HEK293T (cell line): Measurements from ENCODE around the gene VAMP2.

Source experiments
- CTCF ChIA-PET: fragments of 350-600 bp; formaldehyde crosslinking; extraction: SDS; loops from one replicate; lab custom pipeline; 2021; ENCODE audit warnings: antibody characterized with exemption, inconsistent platforms; lab: Yijun Ruan, JAX
- POLR2A ChIA-PET: fragments of 350-600 bp; formaldehyde crosslinking; extraction: SDS; loops from one replicate; lab custom pipeline; 2020; ENCODE audit warnings: antibody characterized with exemption, inconsistent platforms; lab: Yijun Ruan, JAX
- DNase-seq: peaks from one replicate; pipeline ENCODE4 v3.0.0; 2012; ENCODE audit warnings: mixed read lengths; ENCODE audit errors: extremely low spot score
- ARNT ChIP-seq: fragments of 450-650 bp; IDR thresholded peaks from 2 replicates; pipeline ENCODE4 v1.6.1; 2017; ENCODE audit warnings: mild to moderate bottlenecking
- BHLHE40 ChIP-seq: fragments of 450-650 bp; IDR thresholded peaks from 2 replicates; pipeline ENCODE4 v1.6.1; 2016; ENCODE audit warnings: mild to moderate bottlenecking, moderate library complexity, borderline replicate concordance
- CTBP1 ChIP-seq: fragments of 450-650 bp; IDR thresholded peaks from 2 replicates; pipeline ENCODE4 v1.6.1; 2016; ENCODE audit warnings: borderline replicate concordance
- ELF4 ChIP-seq: fragments of 450-650 bp; IDR thresholded peaks from 2 replicates; pipeline ENCODE4 v1.6.1; 2017; ENCODE audit warnings: antibody characterized with exemption
- FOXA1 ChIP-seq: fragments of 450-650 bp; IDR thresholded peaks from 2 replicates; pipeline ENCODE4 v1.6.1; 2016; ENCODE audit warnings: mild to moderate bottlenecking
- FOXK2 ChIP-seq: fragments of 450-650 bp; IDR thresholded peaks from 2 replicates; pipeline ENCODE4 v1.6.1; 2016; ENCODE audit warnings: mild to moderate bottlenecking
- FOXM1 ChIP-seq: fragments of 450-650 bp; IDR thresholded peaks from 2 replicates; pipeline ENCODE4 v1.6.1; 2017; ENCODE audit warnings: mild to moderate bottlenecking, borderline replicate concordance
- HDGF ChIP-seq: fragments of 450-650 bp; IDR thresholded peaks from 2 replicates; pipeline ENCODE4 v1.6.1; 2017; ENCODE audit warnings: antibody characterized with exemption, borderline replicate concordance
- L3MBTL2 ChIP-seq: fragments of 450-650 bp; conservative IDR thresholded peaks from 2 replicates; pipeline ENCODE4 v1.6.1; 2016; ENCODE audit warnings: mild to moderate bottlenecking
- LEF1 ChIP-seq: fragments of 450-650 bp; IDR thresholded peaks from 2 replicates; pipeline ENCODE4 v1.6.1; 2017; ENCODE audit warnings: mild to moderate bottlenecking, borderline replicate concordance
- NFRKB ChIP-seq: fragments of 450-650 bp; IDR thresholded peaks from 2 replicates; pipeline ENCODE4 v1.6.1; 2016; ENCODE audit warnings: mild to moderate bottlenecking, moderate library complexity
- PKNOX1 ChIP-seq: fragments of 450-650 bp; IDR thresholded peaks from 2 replicates; pipeline ENCODE4 v1.6.1; 2016
- SP1 ChIP-seq: fragments of 450-650 bp; IDR thresholded peaks from 2 replicates; pipeline ENCODE4 v1.6.1; 2017
- SUZ12 ChIP-seq: fragments of 450-650 bp; IDR thresholded peaks from 2 replicates; pipeline ENCODE4 v1.6.1; 2016; ENCODE audit warnings: mild to moderate bottlenecking
- TARDBP ChIP-seq: fragments of 450-650 bp; IDR thresholded peaks from 2 replicates; pipeline ENCODE4 v1.6.1; 2016
- ZNF384 ChIP-seq: fragments of 450-650 bp; IDR thresholded peaks from 2 replicates; pipeline ENCODE4 v1.6.1; 2016

VAMP2 gene

GRCh38 chr17:8187517-8188262 is 24.9 kb upstream of the VAMP2 start:
- POLR2A ChIA-PET, result interaction anchor here (0.7 to 10.5 kb wide), 10 partner anchors 12 to 256 kb away, joined by 3 to 135 read pairs (median 6); partner anchors contain the start of genes AURKB, CNTROB, CTC1 and KRABD2
- TF ChIP-seq L3MBTL2, result peak; percentile 7; the same call in 1 of the 2 replicates
- TF ChIP-seq FOXA1, result no peak
- DNase-seq, result peak; percentile 75
- CTCF ChIA-PET, result interaction anchor here (0.6 to 0.7 kb wide), 3 partner anchors 21 to 530 kb away, joined by 3 to 5 read pairs (median 4); no protein-coding TSS in a partner anchor

DNA sequence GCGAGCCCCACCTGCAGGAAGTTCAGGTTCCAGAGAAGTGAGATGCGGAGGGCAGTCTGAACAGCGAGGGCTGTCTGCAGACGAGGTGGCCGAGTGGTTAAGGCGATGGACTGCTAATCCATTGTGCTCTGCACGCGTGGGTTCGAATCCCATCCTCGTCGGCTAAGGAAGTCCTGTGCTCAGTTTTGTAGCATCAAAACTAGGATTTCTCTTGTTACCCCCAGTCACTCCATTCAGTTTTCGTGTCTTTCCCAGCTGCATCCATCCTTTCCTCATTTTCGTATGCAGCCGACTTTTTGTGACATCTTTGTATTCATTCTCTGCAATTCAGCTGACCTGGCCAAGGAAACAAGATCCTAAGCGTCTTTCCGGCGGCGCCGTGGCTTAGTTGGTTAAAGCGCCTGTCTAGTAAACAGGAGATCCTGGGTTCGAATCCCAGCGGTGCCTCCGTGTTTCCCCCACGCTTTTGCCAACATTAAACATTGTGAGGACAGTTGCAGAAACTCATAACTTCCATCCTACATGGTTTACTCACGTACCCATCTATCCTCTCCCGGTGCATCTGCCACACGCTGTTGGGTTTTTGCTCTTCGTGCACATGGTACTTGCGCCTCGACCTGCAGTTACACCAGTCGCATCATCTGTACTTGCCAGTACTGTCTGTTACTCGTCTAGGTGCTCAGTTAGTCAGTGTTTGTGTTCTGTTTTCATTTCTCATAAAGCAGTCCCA is 24.2 kb upstream of the VAMP2 start:
- peak; percentile 68 for DNase-seq
- CTCF ChIA-PET, result interaction anchor here (0.5 to 0.6 kb wide), 2 partner anchors 62 to 63 kb away, joined by 3 read pairs; partner anchors contain the start of gene HES7
- TF ChIP-seq L3MBTL2 (peak; percentile 53; the same call in 1 of the 2 replicates), CTBP1 (no peak), ARNT (peak; percentile 5; the same call in 1 of the 2 replicates), PKNOX1 (0 out of 2 replicates have a peak, but pooled peaks have one; percentile 6)
- POLR2A ChIA-PET, result interaction anchor here (0.7 to 10.5 kb wide), 9 partner anchors 12 to 255 kb away, joined by 3 to 135 read pairs (median 5); partner anchors contain the start of genes AURKB, CNTROB, KRABD2 and SLC25A35

DNA sequence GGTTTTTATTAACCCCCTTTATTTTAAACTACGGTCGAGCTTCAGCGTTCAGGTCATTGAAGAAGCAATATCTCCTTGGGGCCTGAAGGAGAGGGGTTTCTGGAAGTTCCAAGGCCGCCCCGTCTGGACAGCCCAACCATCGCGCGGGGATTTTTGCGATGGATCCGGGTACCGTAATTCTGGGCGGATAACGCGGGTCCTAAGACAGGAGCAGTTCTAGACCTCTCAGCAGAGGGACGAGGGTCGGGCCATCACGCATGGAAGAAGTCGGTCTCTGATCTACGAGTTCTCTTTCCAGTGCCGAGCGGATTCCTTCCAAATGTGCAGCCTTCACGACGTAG is 23.7 kb upstream of the VAMP2 start:
- no peak for TF ChIP-seq NFRKB
- no peak for TF ChIP-seq FOXK2
- TF ChIP-seq ARNT, result no peak
- POLR2A ChIA-PET, result interaction anchor here (0.8 to 10.5 kb wide), 8 partner anchors 9 to 109 kb away, joined by 3 to 135 read pairs (median 4); partner anchors contain the start of genes AURKB and SLC25A35
- DNase-seq, result no peak
- CTCF ChIA-PET, result interaction anchor here (0.5 to 1.4 kb wide), 3 partner anchors 35 to 67 kb away, joined by 3 to 5 read pairs (median 3); partner anchors contain the start of gene HES7

GRCh38 chr17:8185582-8186445 is 23.1 kb upstream of the VAMP2 start:
- TF ChIP-seq SUZ12 (no peak), ELF4 (no peak), FOXK2 (no peak), ZNF384 (peak; percentile 93; the same call in 1 of the 2 replicates), CTBP1 (peak; percentile 28; the same call in 1 of the 2 replicates), BHLHE40 (no peak), FOXM1 (no peak), TARDBP (peak; percentile 38; the same call in 1 of the 2 replicates), ARNT (no peak), FOXA1 (no peak), LEF1 (no peak)
- ChIA-PET POLR2A (interaction anchor here (0.8 to 10.5 kb wide), 9 partner anchors 9 to 110 kb away, joined by 3 to 135 read pairs (median 4); partner anchors contain the start of genes AURKB and SLC25A35), CTCF (interaction anchor here (0.6 to 1.4 kb wide), 6 partner anchors 32 to 68 kb away, joined by 3 to 5 read pairs (median 4); no protein-coding TSS in a partner anchor)
- DNase-seq, result peak; percentile 60

DNA sequence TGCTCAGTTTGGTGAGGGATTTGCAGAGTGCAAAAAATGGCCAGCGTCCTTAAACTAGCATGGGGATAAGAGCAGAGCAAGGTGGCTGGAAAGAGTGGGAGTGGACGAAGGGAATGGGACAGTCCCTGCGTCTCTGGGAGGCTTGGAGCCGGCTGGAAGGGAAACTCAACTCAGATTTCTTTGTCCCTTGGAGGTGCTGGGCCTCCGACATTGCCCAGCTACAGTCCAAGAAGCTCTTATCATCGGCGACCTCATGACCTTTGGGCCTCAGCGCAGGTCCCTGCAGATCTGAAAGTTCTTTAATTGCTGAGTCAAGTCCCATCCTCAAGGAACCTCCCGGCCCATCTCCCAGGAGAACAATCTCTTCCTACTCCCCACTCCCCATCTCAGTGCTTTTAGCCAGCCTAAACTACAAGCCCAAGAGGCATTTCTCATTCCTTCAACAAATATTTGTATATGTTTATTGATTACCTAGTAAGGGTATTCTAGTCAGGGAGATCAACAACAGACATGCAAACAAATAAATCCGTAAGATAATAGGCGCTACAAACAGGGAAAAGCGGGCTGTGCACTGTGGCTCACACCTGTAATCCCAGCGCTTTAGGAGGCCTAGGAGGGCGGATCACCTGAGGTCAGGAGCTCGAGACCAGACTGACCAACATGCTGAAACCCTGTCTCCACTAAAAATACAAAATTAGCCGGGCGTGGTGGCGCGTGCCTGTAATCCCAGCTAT is 14.4 kb upstream of the VAMP2 start:
- no peak for DNase-seq
- no peak for TF ChIP-seq SP1
- no peak for TF ChIP-seq TARDBP
- 0 out of 2 replicates have a peak, but pooled peaks have one; percentile 4 for TF ChIP-seq L3MBTL2
- TF ChIP-seq ZNF384, result no peak
- ChIA-PET POLR2A (interaction anchor here (0.6 to 2.4 kb wide), 11 partner anchors 9 to 117 kb away, joined by 3 to 13 read pairs (median 6); partner anchors contain the start of genes AURKB and BORCS6), CTCF (no interaction called here)

DNA sequence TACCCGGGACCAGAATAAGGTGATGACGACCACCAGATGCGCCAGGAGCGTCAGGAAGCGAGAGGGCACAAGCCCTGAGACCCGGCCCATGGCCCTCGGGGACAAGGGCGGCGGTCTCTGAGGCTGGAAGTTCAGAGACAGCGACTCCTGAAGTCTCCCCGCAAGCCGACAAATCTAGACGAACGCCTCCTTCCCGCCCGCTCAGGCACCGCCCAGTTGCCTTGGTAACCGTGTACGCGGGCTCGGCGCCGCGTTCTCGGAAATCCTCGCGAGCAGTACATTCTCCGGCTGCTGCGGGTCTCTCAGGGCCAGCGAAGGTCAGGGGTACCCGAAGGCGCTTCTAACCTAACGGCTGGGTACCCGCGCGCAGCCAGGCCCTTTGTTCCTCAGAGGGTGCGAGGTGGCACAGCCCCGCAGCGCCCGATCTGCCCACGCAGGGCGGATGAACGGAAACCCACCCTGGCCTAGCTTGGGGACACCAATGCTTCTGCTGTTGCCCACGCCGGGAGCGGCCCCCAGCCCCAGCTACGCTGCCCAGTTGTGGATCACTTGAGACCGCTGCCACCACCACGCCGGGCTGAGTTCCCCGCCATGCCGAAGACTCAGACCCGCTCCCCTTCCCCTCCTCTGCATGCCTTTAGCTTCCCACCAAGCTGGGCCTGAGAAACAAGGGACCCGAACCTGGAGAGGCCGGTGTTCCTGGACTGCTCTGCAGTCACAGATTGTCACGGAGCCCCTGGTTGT is 13.6 kb upstream of the VAMP2 start, which contains the start of gene TMEM107:
Gene TMEM107, minus strand, starts transcription at position 184 of the 744 bp plus-strand sequence. Its CDS starts 94 bp downstream, at position 90.
- POLR2A ChIA-PET, result interaction anchor here (0.9 to 2.6 kb wide), 13 partner anchors 10 to 116 kb away, joined by 3 to 13 read pairs (median 6); partner anchors contain the start of genes AURKB, BORCS6 and CTC1
- CTCF ChIA-PET, result no interaction called here
- peak; percentile 31; the same call in 1 of the 2 replicates for TF ChIP-seq L3MBTL2
- TF ChIP-seq PKNOX1, result no peak
- peak; percentile 94; the same call in 1 of the 2 replicates for TF ChIP-seq HDGF
- no peak for TF ChIP-seq ARNT
- DNase-seq, result peak; percentile 78
